ENCODE data around the gene LRRC71.

LRRC71 gene

GRCh38 chr1:156889802-156890580 lies 30.4 kb upstream of the LRRC71 start (continued):
- no peak for TF ChIP-seq ZBTB21 (tag by site-specific recombination; IDR thresholded peaks at IDR 0.05)

GRCh38 chr1:156892190-156893047 lies 28.0 kb upstream of the LRRC71 start:
- Histone ChIP-seq H3K36me3 (ENCODE audit: control insufficient read depth in 2 of 2, insufficient read depth in 1 of 2, low read length in 2 of 2) (no peaks in the 10 kb centered on the region), H3K4me3 (ENCODE audit: low read depth, low read length) (no peak overlapping the region), H3K9me3 (ENCODE audit: control insufficient read depth, insufficient read depth, low read depth, low read length) (no peaks in the 10 kb centered on the region), H3K4me1 (ENCODE audit: control insufficient read depth, insufficient read depth, low read length) (no peaks in the 10 kb centered on the region), H3K27ac (ENCODE audit: extremely low read depth, low read depth, low read length) (no peak overlapping the region)
- CTCF ChIA-PET: interaction anchor here (0.6 to 10.2 kb wide), 37 partner anchors 9 to 658 kb away, joined by 3 to 199 read pairs (median 4); partner anchors contain the start of genes CRABP2, INSRR, ISG20L2 and LRRC71
- POLR2A ChIA-PET: interaction anchor here (1.0 kb wide), 1 partner anchor 35 kb away, joined by 3 read pairs; no protein-coding TSS in a partner anchor
- 0 out of 2 replicates have a peak, but pooled peaks have one; percentile 34 for TF ChIP-seq PRDM1 (tag by site-specific recombination; IDR thresholded peaks at IDR 0.05)
- TF ChIP-seq RBAK (tag by site-specific recombination; IDR thresholded peaks at IDR 0.05): no peak
- no peak for TF ChIP-seq ZNF610 (tag by site-specific recombination; IDR thresholded peaks at IDR 0.05; ENCODE audit: borderline replicate concordance)
- TF ChIP-seq KLF9 (tag by site-specific recombination; IDR thresholded peaks at IDR 0.05; ENCODE audit: low read depth): peak; percentile 95
- peak; percentile 67; the same call in 1 of the 2 replicates for TF ChIP-seq SP7 (tag by site-specific recombination; IDR thresholded peaks at IDR 0.05)
- peak; percentile 74 for TF ChIP-seq ZBTB8A (tag by site-specific recombination; IDR thresholded peaks at IDR 0.05)
- peak; percentile 87 for TF ChIP-seq KLF1 (tag by site-specific recombination; IDR thresholded peaks at IDR 0.05)
- TF ChIP-seq ZNF501 (tag by site-specific recombination; IDR thresholded peaks at IDR 0.05): 0 out of 2 replicates have a peak, but pooled peaks have one; percentile 54
- TF ChIP-seq ZNF561 (tag by site-specific recombination; IDR thresholded peaks at IDR 0.05; ENCODE audit: borderline replicate concordance): peak; percentile 71; the same call in 1 of the 2 replicates
- no peak for TF ChIP-seq GLI2 (tag by site-specific recombination; IDR thresholded peaks at IDR 0.05; ENCODE audit: borderline replicate concordance, low read depth)
- TF ChIP-seq PRDM4 (tag by site-specific recombination; IDR thresholded peaks at IDR 0.05): no peak
- TF ChIP-seq WT1 (tag by site-specific recombination; IDR thresholded peaks at IDR 0.05): no peak
- TF ChIP-seq ZNF138 (tag by site-specific recombination; IDR thresholded peaks at IDR 0.05; ENCODE audit: borderline replicate concordance): no peak
- peak; percentile 58 for TF ChIP-seq SP2 (tag by site-specific recombination; IDR thresholded peaks at IDR 0.05)
- TF ChIP-seq ZBTB1 (tag by site-specific recombination; IDR thresholded peaks at IDR 0.05): no peak
- TF ChIP-seq ZNF654 (tag by site-specific recombination; IDR thresholded peaks at IDR 0.05; ENCODE audit: low read depth): peak; percentile 57
- TF ChIP-seq YY1 (tag by site-specific recombination; IDR thresholded peaks at IDR 0.05): no peak
- TF ChIP-seq, protein P1, sequence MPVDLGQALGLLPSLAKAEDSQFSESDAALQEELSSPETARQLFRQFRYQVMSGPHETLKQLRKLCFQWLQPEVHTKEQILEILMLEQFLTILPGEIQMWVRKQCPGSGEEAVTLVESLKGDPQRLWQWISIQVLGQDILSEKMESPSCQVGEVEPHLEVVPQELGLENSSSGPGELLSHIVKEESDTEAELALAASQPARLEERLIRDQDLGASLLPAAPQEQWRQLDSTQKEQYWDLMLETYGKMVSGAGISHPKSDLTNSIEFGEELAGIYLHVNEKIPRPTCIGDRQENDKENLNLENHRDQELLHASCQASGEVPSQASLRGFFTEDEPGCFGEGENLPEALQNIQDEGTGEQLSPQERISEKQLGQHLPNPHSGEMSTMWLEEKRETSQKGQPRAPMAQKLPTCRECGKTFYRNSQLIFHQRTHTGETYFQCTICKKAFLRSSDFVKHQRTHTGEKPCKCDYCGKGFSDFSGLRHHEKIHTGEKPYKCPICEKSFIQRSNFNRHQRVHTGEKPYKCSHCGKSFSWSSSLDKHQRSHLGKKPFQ (tag by site-specific recombination; IDR thresholded peaks at IDR 0.05): peak; percentile 70; the same call in 1 of the 2 replicates
- TF ChIP-seq ZNF362 (tag by site-specific recombination; IDR thresholded peaks at IDR 0.05): peak; percentile 95
- TF ChIP-seq KLF17 (tag by site-specific recombination; IDR thresholded peaks at IDR 0.05): peak; percentile 63
- TF ChIP-seq ZNF600 (tag by site-specific recombination; IDR thresholded peaks at IDR 0.05): peak; percentile 44
- peak; percentile 27; the same call in 1 of the 2 replicates for TF ChIP-seq ZNF366 (tag by site-specific recombination; conservative IDR thresholded peaks at IDR 0.05)
- peak; percentile 97 for TF ChIP-seq KLF8 (tag by site-specific recombination; IDR thresholded peaks at IDR 0.05)
- peak; percentile 81 for TF ChIP-seq GLIS1 (tag by site-specific recombination; IDR thresholded peaks at IDR 0.05)
- 0 out of 2 replicates have a peak, but pooled peaks have one; percentile 6 for TF ChIP-seq ZBTB21 (tag by site-specific recombination; IDR thresholded peaks at IDR 0.05)
- TF ChIP-seq ZNF155 (tag by site-specific recombination; IDR thresholded peaks at IDR 0.05): no peak
- TF ChIP-seq ZIC2 (tag by site-specific recombination; IDR thresholded peaks at IDR 0.05): peak; percentile 48
